H9 (cell line): Measurements from ENCODE around the gene ZNF770. TPM values are rescaled to one million over a fixed set of nuclear protein-coding genes. Genes with fewer than 3 reads are reported as not detected.
A peak's percentile ranks its signal among the peaks of the same experiment; 100 is the strongest.

Source experiments
- DNase-seq: peaks from one replicate; pipeline ENCODE4 v3.0.0-alpha.2; 2017
- H2AFZ ChIP-seq: one replicate; pipeline ENCODE4 v1.6.1; 2013; ENCODE audit warnings: mild to moderate bottlenecking, low read length, control low read depth, moderate library complexity
- H2AK5ac ChIP-seq: 2 replicates; pipeline ENCODE4 v1.6.1; 2013; ENCODE audit warnings: low read length, control low read depth, mixed read lengths; ENCODE audit not compliant: insufficient read length
- H2BK120ac ChIP-seq: one replicate; pipeline ENCODE4 v1.6.1; 2013; ENCODE audit warnings: low read depth, mild to moderate bottlenecking, low read length, control low read depth, inconsistent platforms; ENCODE audit not compliant: poor library complexity, severe bottlenecking
- H2BK12ac ChIP-seq: 2 replicates; pipeline ENCODE4 v1.6.1; 2013; ENCODE audit warnings: low read length, control low read depth, mixed read lengths, low read depth; ENCODE audit not compliant: insufficient read length
- H2BK15ac ChIP-seq: 2 replicates; pipeline ENCODE4 v1.6.1; 2013; ENCODE audit warnings: low read depth, low read length, control low read depth
- H2BK20ac ChIP-seq: one replicate; pipeline ENCODE4 v1.6.1; 2013; ENCODE audit warnings: low read depth, mild to moderate bottlenecking, low read length, control low read depth, inconsistent platforms; ENCODE audit not compliant: poor library complexity, severe bottlenecking
- H2BK5ac ChIP-seq: 2 replicates; pipeline ENCODE4 v1.6.1; 2013; ENCODE audit warnings: low read length, control low read depth, mixed read lengths; ENCODE audit not compliant: insufficient read length
- H3K14ac ChIP-seq: 2 replicates; pipeline ENCODE4 v1.6.1; 2013; ENCODE audit warnings: low read length, control low read depth; ENCODE audit not compliant: insufficient read depth
- H3K18ac ChIP-seq: 2 replicates; pipeline ENCODE4 v1.6.1; 2013; ENCODE audit warnings: low read depth, mild to moderate bottlenecking, mixed read lengths, low read length, control low read depth; ENCODE audit not compliant: insufficient read length
- H3K23ac ChIP-seq: 2 replicates; pipeline ENCODE4 v1.6.1; 2013; ENCODE audit warnings: low read length, control low read depth, mixed read lengths, low read depth; ENCODE audit not compliant: insufficient read length
- H3K23me2 ChIP-seq: 2 replicates; pipeline ENCODE4 v1.6.1; 2013; ENCODE audit warnings: low read depth, mild to moderate bottlenecking, mixed read lengths, low read length, control low read depth; ENCODE audit not compliant: insufficient read length, poor library complexity, severe bottlenecking
- H3K27ac ChIP-seq: 2 replicates; pipeline ENCODE4 v1.5.1; 2013; ENCODE audit warnings: low read length, control low read depth, mixed read lengths, low read depth; ENCODE audit not compliant: insufficient read length
- H3K27me3 ChIP-seq: 2 replicates; pipeline ENCODE4 v1.6.1; 2013; ENCODE audit warnings: low read length, control low read depth, inconsistent platforms; ENCODE audit not compliant: insufficient read depth
- H3K4ac ChIP-seq: 2 replicates; pipeline ENCODE4 v1.6.1; 2013; ENCODE audit warnings: low read depth, mild to moderate bottlenecking, control low read depth, inconsistent platforms, low read length, moderate library complexity
- H3K4me1 ChIP-seq: 2 replicates; pipeline ENCODE4 v1.6.1; 2013; ENCODE audit warnings: low read length, control low read depth, inconsistent platforms; ENCODE audit not compliant: insufficient read depth
- H3K4me2 ChIP-seq: 2 replicates; pipeline ENCODE4 v1.6.1; 2013; ENCODE audit warnings: low read length, control low read depth, mixed read lengths; ENCODE audit not compliant: insufficient read length, insufficient read depth
- H3K56ac ChIP-seq: 2 replicates; pipeline ENCODE4 v1.6.1; 2013; ENCODE audit warnings: low read depth, mild to moderate bottlenecking, mixed read lengths, low read length, control low read depth; ENCODE audit not compliant: insufficient read length
- H3K79me1 ChIP-seq: 2 replicates; pipeline ENCODE4 v1.6.1; 2013; ENCODE audit warnings: low read depth, mild to moderate bottlenecking, moderate library complexity, low read length, control low read depth, inconsistent platforms; ENCODE audit not compliant: insufficient read depth, poor library complexity, severe bottlenecking
- H3K79me2 ChIP-seq: 2 replicates; pipeline ENCODE4 v1.6.1; 2013; ENCODE audit warnings: low read length, control low read depth, inconsistent platforms; ENCODE audit not compliant: insufficient read depth
- H3K9ac ChIP-seq: 2 replicates; pipeline ENCODE4 v1.6.1; 2013; ENCODE audit warnings: low read length, control low read depth, mixed read lengths; ENCODE audit not compliant: insufficient read length; ENCODE audit errors: extremely low read depth
- H3K9me3 ChIP-seq: one replicate; pipeline ENCODE4 v1.6.1; 2013; ENCODE audit warnings: low read depth, low read length, inconsistent platforms; ENCODE audit not compliant: control insufficient read depth
- H3T11ph ChIP-seq: one replicate; pipeline ENCODE4 v1.6.1; 2013; ENCODE audit warnings: mild to moderate bottlenecking, low read length, control low read depth, inconsistent platforms
- H4K20me1 ChIP-seq: one replicate; pipeline ENCODE4 v1.6.1; 2013; ENCODE audit not compliant: control insufficient read depth, insufficient read length, insufficient read depth
- H4K5ac ChIP-seq: 2 replicates; pipeline ENCODE4 v1.6.1; 2013; ENCODE audit warnings: low read depth, mild to moderate bottlenecking, mixed read lengths, low read length, control low read depth; ENCODE audit not compliant: insufficient read length
- H4K8ac ChIP-seq: replicated peaks from 2 replicates; pipeline ENCODE4 v1.6.1; 2013; ENCODE audit warnings: low read length, control low read depth, mixed read lengths, low read depth; ENCODE audit not compliant: insufficient read length
- H4K91ac ChIP-seq: 2 replicates; pipeline ENCODE4 v1.6.1; 2013; ENCODE audit warnings: low read depth, mild to moderate bottlenecking, moderate library complexity, mixed read lengths, low read length, control low read depth; ENCODE audit not compliant: insufficient read length
- H3K27ac Mint-ChIP-seq, 3 experiments: 2 replicates in 2 of 3; 3 replicates in 1 of 3; pipeline ENCODE4 v1.8.0; 2020 to 2021; ENCODE audit warnings: mixed read lengths in 3 of 3, mild to moderate bottlenecking in 1 of 3, moderate library complexity in 1 of 3
- H3K27me3 Mint-ChIP-seq: 2 replicates; pipeline ENCODE4 v1.8.0; 2021; ENCODE audit warnings: low read depth, mild to moderate bottlenecking, moderate library complexity, mixed read lengths
- H3K36me3 Mint-ChIP-seq, 3 experiments: 2 replicates in 2 of 3; 3 replicates in 1 of 3; pipeline ENCODE4 v1.8.0; 2020 to 2021; ENCODE audit warnings: low read depth in 3 of 3, mixed read lengths in 3 of 3; ENCODE audit not compliant: insufficient read depth in 1 of 3
- H3K4me1 Mint-ChIP-seq, 2 experiments: 2 replicates each; pipeline ENCODE4 v1.8.0; 2020; ENCODE audit warnings: mixed read lengths in 2 of 2
- H3K4me3 Mint-ChIP-seq, 2 experiments: 2 replicates in 1 of 2; 3 replicates in 1 of 2; pipeline ENCODE4 v1.8.0; 2020 to 2021; ENCODE audit warnings: mild to moderate bottlenecking in 2 of 2, mixed read lengths in 2 of 2, moderate library complexity in 1 of 2
- H3K9me3 Mint-ChIP-seq, 2 experiments: 2 replicates in 1 of 2; 3 replicates in 1 of 2; pipeline ENCODE4 v1.8.0; 2020; ENCODE audit warnings: mild to moderate bottlenecking in 2 of 2, mixed read lengths in 2 of 2, moderate library complexity in 1 of 2
- WGBS: extraction: QIAGEN DNeasy Blood & Tissue Kit; methylation state at CpG from one replicate; pipeline ENCODE4 v1.1.7; 2013; ENCODE audit warnings: missing lambda C conversion rate, low lambda C conversion rate, mixed read lengths; ENCODE audit not compliant: insufficient read length; ENCODE audit errors: extremely low coverage; 5-methylcytosine and 5-hydroxymethylcytosine counted together
- total RNA-seq: library from RNA; stranded (reverse); gene quantifications from 2 replicates; pipeline ENCODE4 v1.2.1, GENCODE V29; 2021
- TF ChIP-seq, protein P1 (sequence below): fragments of 200-600 bp; sonication (generic); conservative IDR thresholded peaks from 3 replicates; pipeline ENCODE4 v1.8.0; 2021; ENCODE audit warnings: antibody characterized with exemption, mild to moderate bottlenecking

The ZNF770 gene
- total RNA-seq, 1 experiment from 2014 or later = 111 TPM

DNA sequence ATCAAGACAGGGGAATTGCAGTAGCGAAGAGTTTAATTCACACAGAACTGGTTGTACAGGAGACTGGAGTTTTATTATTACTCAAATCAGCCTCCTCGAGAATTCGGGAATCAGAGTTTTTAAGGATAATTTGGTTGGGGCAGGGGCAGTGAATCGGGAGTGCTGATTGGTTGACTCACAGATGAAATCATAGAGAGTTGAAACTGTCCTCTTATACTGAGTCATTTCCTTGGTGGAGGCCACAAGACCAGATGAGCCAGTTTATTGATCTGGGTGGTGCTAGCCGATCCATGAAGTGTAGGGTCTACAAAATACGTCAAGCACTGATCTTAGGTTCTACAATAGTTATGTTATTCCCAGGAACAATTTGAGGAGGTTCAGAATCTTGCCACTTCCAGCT, 5.3 kb upstream of the ZNF770 start:
- Histone ChIP-seq H3K27me3 (no peaks in the 10 kb centered on the region), H3T11ph (no peak overlapping the region), H3K18ac (no peak overlapping the region), H2BK15ac (no peak overlapping the region), H4K20me1 (no peaks in the 10 kb centered on the region), H2BK5ac (no peak overlapping the region), H3K79me2 (no peaks in the 10 kb centered on the region), H3K23me2 (no peaks in the 10 kb centered on the region), H2AK5ac (no peak overlapping the region), H3K9ac (no peak overlapping the region), H3K9me3 (no peaks in the 10 kb centered on the region), H3K4me1 (peaks cover 3% of the 10 kb centered on the region; the same call in 1 of the 2 replicates), H3K56ac (no peak overlapping the region), H2BK12ac (no peak overlapping the region), H2BK20ac (peak overlapping the region; percentile 27), H3K4me2 (no peak overlapping the region), H2BK120ac (no peak overlapping the region), H4K5ac (no peak overlapping the region), H3K14ac (no peak overlapping the region), H3K23ac (no peak overlapping the region), H2AFZ (no peak overlapping the region), H3K4ac (no peak overlapping the region), H4K8ac (no peak overlapping the region), H3K79me1 (no peaks in the 10 kb centered on the region), H4K91ac (no peak overlapping the region), H3K27ac (no peak overlapping the region)
- H3K4me3 Mint-ChIP-seq = no peak overlapping the region
- TF ChIP-seq, protein P1, sequence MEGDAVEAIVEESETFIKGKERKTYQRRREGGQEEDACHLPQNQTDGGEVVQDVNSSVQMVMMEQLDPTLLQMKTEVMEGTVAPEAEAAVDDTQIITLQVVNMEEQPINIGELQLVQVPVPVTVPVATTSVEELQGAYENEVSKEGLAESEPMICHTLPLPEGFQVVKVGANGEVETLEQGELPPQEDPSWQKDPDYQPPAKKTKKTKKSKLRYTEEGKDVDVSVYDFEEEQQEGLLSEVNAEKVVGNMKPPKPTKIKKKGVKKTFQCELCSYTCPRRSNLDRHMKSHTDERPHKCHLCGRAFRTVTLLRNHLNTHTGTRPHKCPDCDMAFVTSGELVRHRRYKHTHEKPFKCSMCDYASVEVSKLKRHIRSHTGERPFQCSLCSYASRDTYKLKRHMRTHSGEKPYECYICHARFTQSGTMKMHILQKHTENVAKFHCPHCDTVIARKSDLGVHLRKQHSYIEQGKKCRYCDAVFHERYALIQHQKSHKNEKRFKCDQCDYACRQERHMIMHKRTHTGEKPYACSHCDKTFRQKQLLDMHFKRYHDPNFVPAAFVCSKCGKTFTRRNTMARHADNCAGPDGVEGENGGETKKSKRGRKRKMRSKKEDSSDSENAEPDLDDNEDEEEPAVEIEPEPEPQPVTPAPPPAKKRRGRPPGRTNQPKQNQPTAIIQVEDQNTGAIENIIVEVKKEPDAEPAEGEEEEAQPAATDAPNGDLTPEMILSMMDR = no peak
- peaks cover 38 to 45% of the 10 kb centered on the region in 2 experiments for H3K4me1 Mint-ChIP-seq
- H3K27me3 Mint-ChIP-seq = no peaks in the 10 kb centered on the region; the same call in 1 of the 2 replicates
- H3K27ac Mint-ChIP-seq = peak overlapping the region in 1 of 3 experiments; percentile 95; a peak in 1 of 7 replicates
- WGBS = no CpG with 5 or more reads among the region's 6 CpGs
- no peaks in the 10 kb centered on the region for H3K9me3 Mint-ChIP-seq
- DNase-seq = no peak
- H3K36me3 Mint-ChIP-seq = no peaks in the 10 kb centered on the region
